PFSK-1 (cell line): ENCODE data around the gene ARHGAP44.

Experiments
- FOXP2 ChIP-seq: optimal IDR thresholded peaks from 2 replicates; pipeline ENCODE3; 2011; ENCODE audit warnings: borderline replicate concordance, control low read depth, inconsistent platforms; ENCODE audit not compliant: insufficient read depth; ENCODE audit errors: extremely low read length, extremely low read depth
- POLR2AphosphoS5 ChIP-seq: IDR thresholded peaks from 2 replicates; pipeline ENCODE4 v1.6.1; 2012; ENCODE audit warnings: low read depth, mild to moderate bottlenecking, control low read depth, low read length, moderate library complexity
- REST ChIP-seq, 2 experiments: IDR thresholded peaks; 2 replicates each; pipeline versions ENCODE4 v1.6.1 to v1.8.0; 2011 to 2012; ENCODE audit warnings: low read depth in 2 of 2, low read length in 2 of 2, control low read depth in 1 of 2, inconsistent platforms in 1 of 2, mild to moderate bottlenecking in 1 of 2, moderate library complexity in 1 of 2; ENCODE audit not compliant: insufficient read depth in 1 of 2
- SIN3A ChIP-seq: IDR thresholded peaks from 2 replicates; pipeline ENCODE4 v1.6.1; 2012; ENCODE audit warnings: mild to moderate bottlenecking, low read length, moderate library complexity, borderline replicate concordance; ENCODE audit not compliant: insufficient read depth
- TAF1 ChIP-seq: IDR thresholded peaks from 2 replicates; pipeline ENCODE4 v1.6.1; 2012; ENCODE audit warnings: low read length, control low read depth, borderline replicate concordance; ENCODE audit not compliant: insufficient read depth

ARHGAP44 gene

GRCh38 chr17:12958786-12959185, 169.5 kb downstream of the ARHGAP44 start:
- TF ChIP-seq TAF1 (no peak), REST (IDR thresholded peaks at IDR 0.05; ENCODE audit: insufficient read depth in 1 of 2, low read depth in 2 of 2, low read length in 2 of 2) (no peak), FOXP2 (no peak), POLR2AphosphoS5 (no peak)

GRCh38 chr17:12959441-12959840, 170.1 kb downstream of the ARHGAP44 start:
- no peak for TF ChIP-seq SIN3A
- no peak for TF ChIP-seq REST (IDR thresholded peaks at IDR 0.05; ENCODE audit: insufficient read depth in 1 of 2, low read depth in 2 of 2, low read length in 2 of 2)
- TF ChIP-seq FOXP2: no peak
- no peak for TF ChIP-seq TAF1
- TF ChIP-seq POLR2AphosphoS5: no peak

- TF ChIP-seq FOXP2 (no peak), REST (IDR thresholded peaks at IDR 0.05; ENCODE audit: insufficient read depth in 1 of 2, low read depth in 2 of 2, low read length in 2 of 2) (no peak), TAF1 (no peak), SIN3A (no peak), POLR2AphosphoS5 (no peak)
These were observed 172.4 kb downstream of the ARHGAP44 start for GRCh38 chr17:12961655-12962054.

GRCh38 chr17:12963505-12963904, 174.2 kb downstream of the ARHGAP44 start:
- TF ChIP-seq POLR2AphosphoS5: no peak
- no peak for TF ChIP-seq SIN3A
- no peak for TF ChIP-seq REST (IDR thresholded peaks at IDR 0.05; ENCODE audit: insufficient read depth in 1 of 2, low read depth in 2 of 2, low read length in 2 of 2)
- TF ChIP-seq TAF1: no peak
- TF ChIP-seq FOXP2: no peak

- TF ChIP-seq TAF1: no peak
- no peak for TF ChIP-seq REST (IDR thresholded peaks at IDR 0.05; ENCODE audit: insufficient read depth in 1 of 2, low read depth in 2 of 2, low read length in 2 of 2)
- TF ChIP-seq SIN3A: no peak
- TF ChIP-seq FOXP2: no peak
- TF ChIP-seq POLR2AphosphoS5: no peak
These were observed 174.9 kb downstream of the ARHGAP44 start for GRCh38 chr17:12964162-12964561.
